ENCODE results near the gene DNM1L.
"Not testable (repeated sequence)": the region's sequence is repeated elsewhere in the genome, so short reads cannot be mapped to it uniquely, and the experiment has no call there.

The DNM1L gene

DNA sequence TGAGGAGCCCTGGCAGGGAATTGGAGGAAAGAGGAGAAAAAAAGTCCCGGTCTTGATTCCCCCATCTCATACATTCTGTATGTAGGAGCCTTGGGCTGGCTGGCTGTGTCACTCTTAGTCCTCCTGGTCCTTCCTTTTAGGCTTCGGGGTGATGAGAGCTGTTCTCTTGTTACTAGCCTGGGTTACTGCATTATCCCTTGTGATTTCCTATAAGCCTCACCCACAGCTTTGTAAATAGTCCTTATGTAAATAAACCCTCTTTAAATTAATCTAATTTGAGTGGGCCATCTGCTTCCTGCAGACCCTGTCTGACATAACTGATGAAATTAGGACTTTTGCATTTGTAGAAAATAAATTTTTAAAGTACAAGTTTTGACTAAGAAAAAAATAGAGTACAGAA is 19.2 kb downstream of the DNM1L start:
- no peak for DNase-seq

DNA sequence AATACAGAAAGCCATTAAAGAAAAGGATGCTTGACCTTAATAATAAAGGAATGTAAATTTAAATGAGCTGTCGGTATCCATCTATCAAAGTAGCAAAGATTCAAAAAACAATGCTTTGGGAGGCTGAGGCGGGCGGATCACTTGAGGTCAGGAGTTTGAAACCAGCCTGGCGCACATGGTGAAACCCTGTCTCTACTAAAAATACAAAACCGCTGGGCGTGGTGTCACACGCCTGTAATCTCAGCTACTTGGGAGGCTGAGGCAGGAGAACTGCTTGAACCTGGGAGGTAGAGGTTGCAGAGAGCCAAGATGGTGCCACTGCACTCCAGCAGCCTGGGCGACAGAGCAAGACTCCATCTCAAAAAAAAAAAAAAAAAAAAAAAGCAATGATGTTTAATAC is 20.3 kb downstream of the DNM1L start:
- DNase-seq = not testable (repeated sequence)

DNA sequence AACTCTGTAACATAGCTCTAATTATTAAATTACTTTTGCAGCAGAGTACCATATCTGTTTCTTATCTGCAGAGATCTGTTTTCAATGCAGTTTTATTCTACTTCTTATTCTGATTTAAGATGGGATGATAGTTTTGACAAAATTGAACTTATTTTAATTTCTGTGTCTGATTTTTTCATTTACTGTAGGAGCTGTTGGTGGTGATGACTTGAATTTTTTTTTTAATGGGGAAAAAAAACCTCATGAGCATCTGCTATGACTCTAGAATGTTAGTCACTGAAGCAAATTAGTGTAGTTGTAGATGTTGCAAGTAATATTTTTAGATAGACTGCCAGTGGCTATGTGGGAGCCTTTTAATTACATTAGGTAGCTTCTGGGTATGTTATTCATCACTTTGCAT is 23.4 kb downstream of the DNM1L start:
- DNase-seq = no peak

DNA sequence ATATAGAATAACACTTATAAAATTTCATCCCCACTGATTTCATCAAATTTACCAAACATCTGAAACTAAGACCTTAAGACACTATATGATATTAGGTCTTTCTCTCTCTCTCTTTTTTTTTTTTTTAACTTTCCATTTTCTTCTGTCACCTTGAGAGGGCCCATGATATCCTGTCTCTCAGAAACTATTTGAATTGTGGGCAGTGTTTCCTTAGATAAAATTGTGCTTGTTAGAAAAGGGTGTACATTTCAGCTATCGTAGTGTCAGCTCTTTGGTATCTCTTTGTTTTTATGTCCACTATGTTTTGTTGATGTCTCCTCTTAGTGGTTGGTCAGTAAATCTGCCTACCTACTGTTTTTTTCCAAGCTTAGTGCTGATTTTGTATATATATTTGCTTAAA is 23.8 kb downstream of the DNM1L start:
- DNase-seq = no peak

DNA sequence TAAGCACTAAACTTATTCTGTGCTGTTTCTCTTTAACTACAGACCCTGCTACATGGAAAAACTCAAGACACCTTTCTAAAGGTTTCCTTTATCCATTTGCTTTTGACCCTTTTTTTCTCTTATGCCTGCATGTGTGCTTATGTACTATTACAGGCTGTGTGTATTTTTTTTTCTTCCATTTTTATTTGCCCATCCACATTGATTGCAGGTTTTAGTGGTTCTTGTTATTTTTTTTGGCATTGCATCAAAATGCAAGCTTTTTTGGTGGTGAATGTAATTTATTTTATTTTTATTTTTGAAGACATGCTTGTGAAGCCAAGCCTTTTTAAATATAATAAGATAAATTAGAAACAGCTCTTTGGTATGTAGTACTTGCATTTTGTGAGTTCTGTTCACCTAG is 26.7 kb downstream of the DNM1L start:
- no peak for DNase-seq

DNA sequence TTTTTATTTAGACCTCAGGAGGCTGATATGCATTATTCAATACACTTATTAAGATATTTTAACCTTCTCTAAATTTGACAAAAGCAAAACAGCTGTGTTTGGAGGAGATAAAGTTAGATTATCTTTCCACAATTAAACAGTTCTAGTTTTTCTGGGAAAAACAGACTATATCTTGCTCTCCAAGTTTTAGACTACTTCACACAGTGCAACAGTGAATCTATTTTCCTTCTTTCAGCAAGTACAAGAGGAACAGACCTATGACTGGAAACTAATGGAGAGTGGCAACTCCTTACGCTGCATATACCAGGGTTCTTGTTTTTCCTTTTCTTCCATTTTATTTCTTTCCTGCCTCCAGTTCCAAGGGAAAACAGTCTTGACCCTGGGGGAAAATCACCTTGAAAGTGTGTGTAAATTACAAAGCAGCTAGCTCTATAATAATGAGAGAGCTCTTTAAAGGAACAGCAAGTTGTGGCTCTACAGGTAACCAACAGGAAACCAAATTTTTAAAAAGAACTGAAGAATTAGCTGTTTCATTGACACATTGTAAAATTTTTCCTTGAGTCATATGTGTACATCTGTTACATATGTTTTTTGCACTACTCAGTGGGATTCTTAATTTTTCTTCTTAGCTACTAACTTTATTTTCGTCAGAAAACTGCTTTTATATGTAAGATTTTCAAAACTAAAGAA is 27.4 kb downstream of the DNM1L start:
- no peak for DNase-seq

DNA sequence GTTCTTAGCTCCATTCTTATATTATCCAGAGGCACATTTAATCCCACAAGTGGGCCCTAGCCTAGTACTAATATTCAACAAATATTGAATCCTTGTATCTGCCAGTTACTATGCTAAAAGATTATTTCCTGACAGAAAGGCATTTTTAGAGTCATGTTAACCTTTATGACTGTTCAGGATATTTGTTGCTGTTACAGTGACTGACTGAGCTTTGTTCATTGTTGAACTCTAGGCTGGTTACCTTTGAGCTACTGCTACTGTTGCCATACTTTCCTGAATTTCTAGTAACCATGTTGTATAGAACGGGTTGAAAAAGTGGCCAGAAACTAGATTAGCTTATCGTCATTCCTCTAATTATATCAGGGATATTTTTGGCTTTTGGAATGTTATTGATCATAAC is 29.8 kb downstream of the DNM1L start:
- DNase-seq = no peak

DNA sequence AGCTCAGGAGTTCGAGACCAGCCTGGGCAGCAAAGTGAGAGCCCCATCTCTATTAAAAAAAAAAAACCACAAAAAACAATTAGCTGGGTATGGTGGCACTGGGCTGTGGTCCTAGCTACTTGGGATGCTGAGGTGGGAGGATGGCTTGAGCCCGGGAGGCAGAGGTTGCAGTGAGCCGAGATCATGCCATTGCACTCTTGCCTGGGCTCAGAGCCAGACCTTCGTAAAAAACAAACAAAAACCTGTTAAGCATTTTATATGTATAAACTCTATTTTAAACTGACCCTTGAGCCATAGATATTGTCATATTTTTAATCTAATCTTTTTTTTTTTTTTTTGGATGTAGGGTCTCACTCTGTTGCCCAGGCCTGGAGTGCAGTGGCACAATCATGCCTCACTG is 35.7 kb downstream of the DNM1L start:
- DNase-seq = no peak

DNA sequence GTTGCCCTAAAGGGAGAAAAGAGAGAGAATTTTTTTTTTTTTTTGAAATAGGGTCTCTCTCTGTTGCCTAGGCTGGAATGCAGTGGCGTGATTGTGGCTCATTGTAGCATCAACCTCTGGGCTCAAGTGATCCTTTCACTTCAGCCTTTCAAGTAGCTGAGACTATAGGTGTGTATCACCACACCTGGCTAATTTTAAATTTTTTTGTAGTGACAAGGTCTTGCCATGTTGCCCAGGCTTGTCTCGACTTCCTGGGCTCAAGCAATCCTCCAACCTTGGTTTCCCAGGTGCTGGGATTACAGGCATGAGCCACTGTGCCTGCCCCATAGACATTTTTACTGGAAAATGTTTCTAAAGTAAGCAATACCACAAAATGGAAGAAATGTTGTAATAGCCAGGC is 39.8 kb downstream of the DNM1L start:
- DNase-seq = no peak

DNA sequence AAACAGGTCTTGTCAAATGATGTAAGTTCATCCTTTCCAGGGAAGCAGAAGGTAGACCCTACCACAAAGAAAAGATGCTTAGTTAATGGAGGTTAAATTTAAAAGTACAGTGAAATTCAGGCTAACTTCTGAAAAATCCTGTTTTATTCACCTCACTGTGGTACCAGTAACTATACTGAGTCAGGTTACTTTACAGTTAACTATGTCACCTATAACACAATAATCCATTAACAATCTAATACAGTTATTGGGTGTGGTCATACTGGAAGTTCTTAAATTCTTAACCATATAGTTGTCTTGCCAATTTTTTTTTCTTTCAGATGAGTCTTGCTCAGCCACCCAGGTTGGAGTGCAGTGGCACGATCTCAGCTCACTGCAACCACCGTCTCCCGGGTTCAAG is 46.2 kb downstream of the DNM1L start:
- not testable (repeated sequence) for DNase-seq

DNA sequence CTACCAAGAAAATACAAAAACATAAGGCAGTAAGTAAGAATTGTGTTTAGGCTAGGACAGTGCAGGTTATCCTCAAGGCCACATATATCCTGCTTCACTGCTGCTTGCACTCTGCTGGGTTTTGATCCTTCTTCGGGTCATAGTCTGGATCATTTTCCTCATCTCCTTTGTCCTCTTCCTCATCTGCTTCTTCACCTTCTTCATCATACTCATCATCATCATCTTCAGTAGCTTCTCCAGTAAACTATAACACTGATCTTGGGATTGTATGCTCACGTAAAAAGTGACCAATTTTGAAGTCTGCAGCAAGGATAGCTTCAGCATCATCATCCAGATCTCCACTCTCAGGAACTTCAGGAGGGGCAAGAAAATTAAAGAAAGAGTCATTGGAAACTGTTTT is 47.2 kb downstream of the DNM1L start:
- no peak for DNase-seq

DNA sequence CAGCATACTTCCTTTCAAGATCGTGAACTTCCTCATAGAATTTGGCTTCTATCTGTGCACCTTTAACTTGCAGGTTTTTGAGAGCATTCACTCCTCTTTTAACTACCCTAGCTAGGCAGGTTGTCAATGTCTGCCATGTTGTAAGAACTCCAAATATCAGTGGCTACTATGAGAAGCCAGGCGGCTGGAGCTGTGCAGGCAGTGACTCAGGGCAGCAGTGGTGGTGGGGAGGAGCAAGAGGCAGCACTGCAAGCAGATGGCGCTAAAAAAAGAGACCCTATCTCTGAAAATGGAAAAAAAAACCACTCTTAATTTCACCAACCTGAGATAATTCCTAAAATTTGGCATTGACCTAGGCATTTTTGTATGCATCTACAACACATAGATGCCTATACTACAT is 48.1 kb downstream of the DNM1L start:
- DNase-seq = no peak

DNA sequence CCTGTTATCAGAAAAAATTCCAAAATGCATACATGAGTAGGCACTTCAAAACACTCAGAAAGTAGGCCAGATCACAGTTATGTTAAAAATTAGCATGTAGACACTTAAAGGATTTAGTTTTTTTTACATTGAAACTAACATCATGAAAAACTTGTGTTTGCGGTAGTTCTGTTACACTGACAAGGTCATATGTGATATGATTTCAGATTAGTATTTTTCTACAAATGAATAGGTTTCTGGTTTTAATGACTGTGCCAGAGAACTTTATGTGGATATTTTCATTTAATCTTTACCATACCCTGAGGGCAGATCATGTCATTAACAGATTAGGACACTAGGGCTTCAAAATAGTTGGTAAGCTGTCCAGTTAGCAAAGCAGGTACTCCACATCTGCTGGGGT is 55.9 kb downstream of the DNM1L start:
- DNase-seq = no peak

DNA sequence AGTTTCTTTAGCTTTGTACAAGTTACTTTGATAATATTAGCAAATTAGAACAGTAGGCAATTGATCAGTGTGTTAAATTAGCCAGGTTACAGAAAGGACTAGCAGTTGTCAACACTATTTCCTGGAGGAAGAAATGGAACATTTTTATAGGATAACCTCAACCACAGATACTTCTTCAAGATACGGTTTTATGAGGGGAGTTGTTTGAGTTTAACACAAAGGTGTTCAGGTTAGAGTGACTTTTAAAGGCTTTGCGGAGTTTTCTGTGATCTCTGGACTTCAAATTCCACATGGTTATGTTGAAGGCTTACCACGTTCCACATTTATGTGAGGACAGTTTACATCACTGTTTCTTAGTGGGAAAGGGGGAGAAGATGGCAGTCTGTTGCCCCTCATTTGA is 57.3 kb downstream of the DNM1L start:
- no peak for DNase-seq

DNA sequence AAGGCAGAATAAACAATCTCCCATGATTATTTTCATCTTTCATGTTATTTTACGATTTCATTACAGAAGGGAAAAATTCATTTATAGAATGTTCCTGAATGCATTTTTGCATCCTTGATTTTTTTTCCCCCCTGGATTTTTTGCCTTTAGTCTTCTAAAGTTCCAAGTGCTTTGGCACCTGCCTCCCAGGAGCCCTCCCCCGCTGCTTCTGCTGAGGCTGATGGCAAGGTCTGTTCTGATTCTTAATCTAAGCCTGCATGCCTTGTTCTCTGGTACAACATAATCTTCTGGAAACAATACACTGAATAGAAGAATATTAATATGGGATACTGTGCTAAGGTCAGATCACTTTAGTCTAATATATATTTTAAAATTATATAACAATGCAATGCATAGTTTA is 58.6 kb downstream of the DNM1L start:
- no peak for DNase-seq

DNA sequence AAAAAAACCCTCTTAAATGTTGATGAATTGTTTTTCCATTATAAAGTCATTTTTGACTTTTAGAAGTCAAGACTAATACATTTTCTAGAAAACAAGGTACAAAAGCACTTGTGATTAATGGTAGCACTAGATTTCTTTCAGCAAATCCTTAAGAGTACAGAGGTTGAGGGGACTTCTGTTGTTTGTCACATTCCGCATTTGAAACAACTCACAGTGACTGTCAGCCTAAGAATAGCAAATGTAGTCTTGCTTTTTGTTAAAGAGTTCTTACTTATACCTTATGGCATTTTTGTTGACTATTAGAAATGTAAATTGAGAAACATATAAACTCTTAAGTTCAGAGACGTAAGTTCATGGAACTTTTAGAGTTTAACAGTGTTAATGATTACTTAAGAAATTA is 60.2 kb downstream of the DNM1L start:
- no peak for DNase-seq

DNA sequence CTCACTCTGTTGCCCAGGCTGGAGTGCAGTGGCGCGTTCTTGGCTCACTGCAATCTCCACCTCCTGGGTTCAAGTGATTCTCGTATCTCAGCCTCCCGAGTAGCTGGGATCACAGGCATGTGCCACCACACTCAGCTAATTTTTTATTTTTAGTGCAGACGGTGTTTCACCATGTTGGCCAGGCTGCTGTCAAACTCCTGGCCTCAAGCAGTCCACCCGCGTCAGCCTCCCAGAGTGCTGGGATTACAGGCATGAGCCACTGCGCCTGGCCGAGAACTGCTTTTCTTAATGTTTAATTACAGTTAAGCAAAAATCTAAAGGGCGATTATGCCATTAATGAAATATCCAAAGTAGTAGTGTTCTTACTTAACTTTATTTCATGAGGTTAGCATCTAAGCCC is 63.0 kb downstream of the DNM1L start:
- DNase-seq = no peak

DNA sequence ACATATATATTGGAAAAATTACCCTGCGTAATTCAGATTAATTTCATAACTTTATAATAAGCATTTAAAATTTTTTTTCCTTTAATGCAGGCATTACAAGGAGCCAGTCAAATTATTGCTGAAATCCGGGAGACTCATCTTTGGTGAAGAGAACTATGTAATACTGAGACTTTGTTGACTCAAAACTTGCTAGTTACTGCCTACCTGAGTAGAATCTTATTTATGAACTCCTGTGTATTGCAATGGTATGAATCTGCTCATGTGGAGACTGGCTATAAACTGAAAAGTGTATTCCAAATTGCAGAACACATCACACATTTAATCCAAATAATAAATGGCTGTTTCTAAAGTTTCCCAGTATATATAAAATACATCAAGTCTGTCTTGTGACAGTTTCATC is 64.2 kb downstream of the DNM1L start:
- DNase-seq = no peak

DNA sequence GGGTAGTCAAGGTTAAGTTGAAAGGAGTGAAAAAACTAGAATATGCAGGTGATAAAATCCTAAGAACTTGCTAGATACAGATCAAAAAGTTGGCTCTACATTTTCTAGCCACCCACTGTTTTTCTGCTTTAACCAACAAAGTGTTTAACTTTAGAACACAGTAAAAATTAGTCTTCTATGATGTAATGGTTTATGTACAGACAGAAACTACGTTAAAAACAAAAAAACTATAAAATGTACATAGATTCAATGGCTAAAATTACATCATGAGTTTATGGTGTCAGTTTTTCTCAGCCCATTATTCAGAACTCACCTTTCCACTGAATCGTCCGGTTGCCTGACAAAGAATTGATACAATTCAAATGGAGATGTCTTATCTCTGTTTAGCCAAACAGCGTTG is 74.5 kb downstream of the DNM1L start:
- DNase-seq = no peak

DNA sequence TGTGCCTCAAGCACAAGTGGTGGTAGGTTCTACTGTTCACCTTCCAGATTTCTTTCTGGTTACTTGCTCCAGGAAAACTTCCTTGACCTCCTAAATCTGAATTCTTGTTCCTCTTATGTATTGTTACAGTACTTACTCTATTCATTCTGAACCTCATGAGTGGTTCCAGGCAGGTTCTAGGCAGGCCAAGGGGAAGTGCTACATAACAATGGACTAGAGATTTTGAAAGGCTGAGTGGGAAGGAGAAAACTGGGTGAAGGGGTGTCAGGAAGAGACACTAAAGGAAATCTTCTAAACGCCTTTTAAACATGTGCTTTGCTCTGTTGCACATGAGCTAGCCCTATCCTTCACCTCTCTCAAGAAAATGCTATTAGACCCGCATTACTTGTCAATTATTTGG is 75.0 kb downstream of the DNM1L start:
- no peak for DNase-seq

DNA sequence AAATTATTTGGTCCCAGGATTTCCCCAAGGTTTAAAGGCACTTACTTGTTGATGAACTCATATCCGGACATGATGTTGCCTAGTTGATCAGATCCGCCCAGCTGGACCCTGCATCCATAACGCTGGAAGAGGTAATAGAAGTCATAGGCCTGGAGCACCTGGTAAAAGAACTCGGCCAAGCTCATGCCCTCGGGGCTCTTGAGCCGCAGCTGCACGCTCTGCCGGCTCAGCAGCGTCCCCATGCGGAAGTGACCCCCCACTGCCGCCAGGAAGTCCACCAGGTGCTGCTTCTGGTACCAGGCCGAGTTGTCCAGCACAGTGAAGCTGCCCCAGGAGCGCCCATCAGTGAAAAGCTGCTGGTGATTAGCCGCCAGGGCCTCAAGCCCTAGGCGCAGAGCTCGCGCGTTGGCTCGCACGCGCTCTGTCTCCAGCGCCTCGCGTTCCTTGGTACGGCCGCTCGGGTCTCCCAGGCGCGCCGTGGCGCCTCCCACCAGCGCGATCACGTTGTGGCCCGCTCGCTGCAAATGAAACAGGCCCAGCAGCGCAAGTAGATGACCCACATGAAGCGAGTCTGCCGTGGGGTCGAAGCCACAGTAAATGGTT is 76.1 kb downstream of the DNM1L start:
- DNase-seq = peak; percentile 71

DNA sequence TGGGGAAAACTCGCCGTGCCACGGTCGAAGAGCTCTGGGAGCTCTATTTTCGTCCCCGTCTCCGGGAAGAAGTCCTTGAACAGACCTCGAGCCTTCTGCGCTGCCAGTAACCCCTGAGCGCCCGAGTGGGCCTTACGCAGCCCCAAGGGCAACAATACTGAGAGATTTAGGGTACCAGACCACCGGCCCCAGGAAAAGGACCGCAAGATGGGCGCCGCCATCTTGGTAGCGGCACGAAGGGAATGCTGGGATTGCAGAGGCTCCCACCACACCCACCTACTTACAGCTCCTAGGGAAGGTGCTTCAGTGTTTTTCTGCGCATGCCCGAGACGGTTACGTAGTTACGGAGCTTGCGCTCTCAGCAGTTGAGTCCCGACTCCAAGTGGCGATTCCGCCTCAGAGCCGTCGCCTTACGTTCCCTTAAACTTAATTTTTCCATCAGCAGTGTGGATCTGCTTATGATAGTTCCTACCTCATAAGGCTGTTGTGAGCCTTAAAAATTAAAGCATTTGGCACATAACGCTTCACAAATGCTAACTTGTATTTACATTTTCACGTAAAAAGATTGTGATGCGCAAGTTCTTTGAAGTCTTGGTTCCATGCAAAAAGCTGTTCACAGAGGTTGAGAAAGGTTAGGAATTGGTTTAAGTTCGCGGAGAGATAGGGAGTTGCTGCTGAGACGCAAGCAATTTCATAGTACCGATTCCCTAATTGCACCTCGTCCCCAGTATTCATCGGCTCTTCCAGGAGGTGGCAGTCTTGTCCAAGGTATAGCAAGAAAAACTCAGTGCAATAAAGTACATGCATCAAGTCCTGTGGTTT is 76.8 kb downstream of the DNM1L start, which contains the start of gene YARS2:
Gene YARS2 (minus strand): TSS at position 244 of the 822 bp plus-strand sequence. CDS start 23 bp downstream, at position 221.
- DNase-seq = peak; percentile 82

DNA sequence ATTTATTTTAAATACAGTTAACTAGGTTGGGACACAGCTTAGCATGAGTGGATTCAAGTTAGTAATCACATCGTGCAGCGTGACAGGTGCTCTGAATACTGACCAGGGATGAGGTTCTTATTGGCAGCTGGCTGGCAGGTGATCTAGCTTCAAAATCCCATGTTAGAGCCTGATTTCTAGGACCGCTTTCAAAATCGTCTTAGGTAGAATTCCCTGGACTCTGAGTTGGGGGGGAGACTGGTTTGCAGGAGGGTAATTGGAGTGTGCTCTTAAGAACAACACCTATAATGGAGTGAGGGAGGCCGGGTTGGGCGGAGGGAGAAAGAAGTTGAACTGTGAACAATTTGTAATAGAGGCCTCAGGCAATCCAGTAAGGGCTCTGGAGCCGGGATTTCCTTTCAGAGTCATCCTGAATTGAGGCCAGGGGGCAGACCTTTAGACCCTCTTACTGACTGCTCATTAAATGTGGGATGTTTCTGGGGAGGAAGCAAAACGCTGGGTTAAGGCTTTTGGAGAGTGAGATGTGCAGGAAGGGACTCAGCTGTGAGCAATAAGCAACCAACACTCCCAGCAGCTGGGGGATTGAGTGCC is 77.5 kb downstream of the DNM1L start:
- no peak for DNase-seq

DNA sequence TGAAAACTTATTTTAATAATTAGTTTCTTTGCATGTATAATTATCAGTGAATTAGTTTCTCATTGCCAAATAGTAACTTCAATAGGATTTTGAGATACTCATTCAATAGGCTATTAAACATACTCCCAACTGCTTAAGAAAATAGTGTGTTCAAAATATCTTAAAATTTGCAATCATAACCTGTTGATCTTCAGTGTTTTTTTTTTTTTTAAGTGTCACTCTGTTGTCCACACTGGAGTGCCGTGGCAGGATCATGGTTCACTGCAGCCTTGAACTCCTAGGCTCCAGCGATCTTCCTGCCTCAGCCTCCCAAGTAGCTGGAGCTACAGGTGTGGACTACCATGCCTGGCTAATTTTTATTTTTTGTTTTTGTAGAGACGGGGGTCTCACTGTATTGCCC is 78.1 kb downstream of the DNM1L start:
- DNase-seq = no peak

Data from central memory CD4-positive, alpha-beta T cell (primary cell).